Rectal smooth muscle tissue (tissue), 1 donor: Measurements from ENCODE around the gene MAGEB17.
"Not testable (repeated sequence)": the region's sequence is repeated elsewhere in the genome, so short reads cannot be mapped to it uniquely, and the experiment has no call there.

Experiments used
- H3K27ac ChIP-seq: one replicate; pipeline ENCODE4 v1.7.0; 2013; ENCODE audit warnings: low read depth, low read length, inconsistent platforms
- H3K27me3 ChIP-seq: one replicate; pipeline ENCODE4 v1.7.0; 2013; ENCODE audit warnings: low read length; ENCODE audit not compliant: control insufficient read depth, insufficient read depth
- H3K36me3 ChIP-seq: one replicate; pipeline ENCODE4 v1.7.0; 2013; ENCODE audit warnings: low read length; ENCODE audit not compliant: control insufficient read depth, insufficient read depth
- H3K4me1 ChIP-seq: one replicate; pipeline ENCODE4 v1.7.0; 2013; ENCODE audit warnings: low read length; ENCODE audit not compliant: control insufficient read depth, insufficient read depth
- H3K4me3 ChIP-seq: one replicate; pipeline ENCODE4 v1.7.0; 2013; ENCODE audit warnings: low read length
- H3K9ac ChIP-seq: one replicate; pipeline ENCODE4 v1.7.0; 2013; ENCODE audit warnings: low read length

The MAGEB17 gene

GRCh38 chrX:16164748-16165147, 2.5 kb upstream of the MAGEB17 start:
- Histone ChIP-seq H3K4me1 (no peaks in the 10 kb centered on the region), H3K36me3 (no peaks in the 10 kb centered on the region), H3K4me3 (no peak overlapping the region), H3K27me3 (no peaks in the 10 kb centered on the region), H3K9ac (no peak overlapping the region), H3K27ac (no peak overlapping the region)

- Histone ChIP-seq H3K27me3 (no peaks in the 10 kb centered on the region), H3K36me3 (no peaks in the 10 kb centered on the region), H3K4me1 (no peaks in the 10 kb centered on the region), H3K27ac (no peak overlapping the region), H3K9ac (no peak overlapping the region), H3K4me3 (no peak overlapping the region)
Observed at GRCh38 chrX:16171039-16171438, 3.8 kb downstream of the MAGEB17 start.

GRCh38 chrX:16171944-16172343, 4.7 kb downstream of the MAGEB17 start:
- H3K27ac ChIP-seq = no peak overlapping the region
- H3K4me3 ChIP-seq = no peak overlapping the region
- no peak overlapping the region for H3K9ac ChIP-seq

GRCh38 chrX:16172391-16172790, 5.1 kb downstream of the MAGEB17 start:
- Histone ChIP-seq H3K27me3 (no peaks in the 10 kb centered on the region), H3K36me3 (no peaks in the 10 kb centered on the region), H3K9ac (no peak overlapping the region), H3K4me1 (no peaks in the 10 kb centered on the region), H3K27ac (no peak overlapping the region), H3K4me3 (no peak overlapping the region)

More at GRCh38 chrX:16171944-16172343, 4.7 kb downstream of the MAGEB17 start:
- H3K27me3 ChIP-seq = no peaks in the 10 kb centered on the region
- no peaks in the 10 kb centered on the region for H3K4me1 ChIP-seq
- H3K36me3 ChIP-seq = no peaks in the 10 kb centered on the region

GRCh38 chrX:16175329-16176061, 8.2 kb downstream of the MAGEB17 start:
- Histone ChIP-seq H3K4me3 (no peak overlapping the region), H3K9ac (no peak overlapping the region), H3K36me3 (no peaks in the 10 kb centered on the region), H3K27ac (no peak overlapping the region), H3K27me3 (no peaks in the 10 kb centered on the region), H3K4me1 (no peaks in the 10 kb centered on the region)

GRCh38 chrX:16177260-16177659, 10.0 kb downstream of the MAGEB17 start:
- Histone ChIP-seq H3K27ac (no peak overlapping the region), H3K4me1 (no peaks in the 10 kb centered on the region), H3K4me3 (no peak overlapping the region), H3K27me3 (no peaks in the 10 kb centered on the region), H3K9ac (no peak overlapping the region), H3K36me3 (no peaks in the 10 kb centered on the region)

- H3K9ac ChIP-seq, H3K4me1 ChIP-seq, H3K27ac ChIP-seq, H3K36me3 ChIP-seq, H3K4me3 ChIP-seq, H3K27me3 ChIP-seq: not testable (repeated sequence)
Observed at GRCh38 chrX:16183843-16184242, 16.6 kb downstream of the MAGEB17 start.

- Histone ChIP-seq H3K4me3 (no peak overlapping the region), H3K4me1 (no peaks in the 10 kb centered on the region), H3K27ac (no peak overlapping the region), H3K27me3 (peaks cover 3% of the 10 kb centered on the region), H3K9ac (no peak overlapping the region), H3K36me3 (no peaks in the 10 kb centered on the region)
Observed at GRCh38 chrX:16185725-16186136, 18.4 kb downstream of the MAGEB17 start.

- H3K27ac ChIP-seq = no peak overlapping the region
- no peak overlapping the region for H3K9ac ChIP-seq
- H3K4me1 ChIP-seq = no peaks in the 10 kb centered on the region
- H3K27me3 ChIP-seq = peaks cover 3% of the 10 kb centered on the region
- no peaks in the 10 kb centered on the region for H3K36me3 ChIP-seq
- no peak overlapping the region for H3K4me3 ChIP-seq
Observed at GRCh38 chrX:16186380-16187007, 19.2 kb downstream of the MAGEB17 start.

GRCh38 chrX:16187024-16187760, 19.9 kb downstream of the MAGEB17 start:
- no peaks in the 10 kb centered on the region for H3K4me1 ChIP-seq
- H3K27me3 ChIP-seq = peaks cover 3% of the 10 kb centered on the region
- H3K9ac ChIP-seq = no peak overlapping the region
- H3K4me3 ChIP-seq = no peak overlapping the region
- H3K27ac ChIP-seq = no peak overlapping the region
- no peaks in the 10 kb centered on the region for H3K36me3 ChIP-seq

GRCh38 chrX:16188687-16189086, 21.4 kb downstream of the MAGEB17 start:
- H3K27me3 ChIP-seq = peaks cover 3% of the 10 kb centered on the region
- H3K27ac ChIP-seq = no peak overlapping the region
- H3K4me1 ChIP-seq = no peaks in the 10 kb centered on the region
- H3K9ac ChIP-seq = no peak overlapping the region
- H3K4me3 ChIP-seq = no peak overlapping the region
- no peaks in the 10 kb centered on the region for H3K36me3 ChIP-seq

GRCh38 chrX:16191605-16192004, 24.3 kb downstream of the MAGEB17 start:
- H3K9ac ChIP-seq = no peak overlapping the region
- no peaks in the 10 kb centered on the region for H3K36me3 ChIP-seq
- peaks cover 3% of the 10 kb centered on the region for H3K27me3 ChIP-seq
- H3K4me1 ChIP-seq = no peaks in the 10 kb centered on the region
- no peak overlapping the region for H3K27ac ChIP-seq
- no peak overlapping the region for H3K4me3 ChIP-seq
